Naive B cell (primary cell): ENCODE results near the gene CISH. TPM values are rescaled to one million over a fixed set of nuclear protein-coding genes. Genes with fewer than 3 reads are reported as not detected.
A peak's percentile ranks its signal among the peaks of the same experiment; 100 is the strongest.

Experiments used
- ATAC-seq, 2 donors: fragments of 150-1000 bp; cut with Tn5 transposase; 2 replicates each; pipeline ENCODE4 v1.10.0; 2021; ENCODE audit warnings: low read depth in 2 of 2, mild to moderate bottlenecking in 2 of 2, moderate library complexity in 2 of 2
- DNase-seq: peaks from one replicate; pipeline ENCODE4 v3.0.0; 2022
- H3K27ac Mint-ChIP-seq, 6 donors: one replicate each; pipeline ENCODE4 v1.8.0; 2020 to 2022; ENCODE audit warnings: mild to moderate bottlenecking in 6 of 6, mixed read lengths in 6 of 6, moderate library complexity in 5 of 6, inconsistent platforms in 2 of 6
- H3K27me3 Mint-ChIP-seq, 3 donors: one replicate each; pipeline ENCODE4 v1.8.0; 2021 to 2022; ENCODE audit warnings: mixed read lengths in 3 of 3, mild to moderate bottlenecking in 1 of 3
- H3K36me3 Mint-ChIP-seq, 2 donors: one replicate each; pipeline ENCODE4 v1.8.0; 2020 to 2022; ENCODE audit warnings: mixed read lengths in 2 of 2, inconsistent platforms in 1 of 2, mild to moderate bottlenecking in 1 of 2
- H3K4me1 Mint-ChIP-seq, 3 donors: one replicate each; pipeline ENCODE4 v1.8.0; 2020 to 2022; ENCODE audit warnings: mixed read lengths in 3 of 3, inconsistent platforms in 1 of 3, mild to moderate bottlenecking in 1 of 3, moderate library complexity in 1 of 3
- H3K4me3 Mint-ChIP-seq, 8 donors: one replicate each; pipeline ENCODE4 v1.8.0; 2020 to 2022; ENCODE audit warnings: mild to moderate bottlenecking in 8 of 8, mixed read lengths in 8 of 8, moderate library complexity in 8 of 8, inconsistent platforms in 2 of 8
- H3K9me3 Mint-ChIP-seq, 7 donors: one replicate each; pipeline ENCODE4 v1.8.0; 2020 to 2022; ENCODE audit warnings: mixed read lengths in 7 of 7, mild to moderate bottlenecking in 5 of 7, inconsistent platforms in 2 of 7, moderate library complexity in 1 of 7
- polyA plus RNA-seq, 6 donors: library from polyadenylated mRNA; unstranded; fragments of 300-500 nt; fragmentation: Illumina TruSeq; gene quantifications; one replicate each; pipeline ENCODE4 v1.2.3, GENCODE V29; 2021; ENCODE audit warnings: low read depth in 6 of 6

Gene CISH
- polyA plus RNA-seq, 6 donors from 2014 or later, result 0.34 to 1.3 (median 0.76) TPM; not detected in 2

DNA sequence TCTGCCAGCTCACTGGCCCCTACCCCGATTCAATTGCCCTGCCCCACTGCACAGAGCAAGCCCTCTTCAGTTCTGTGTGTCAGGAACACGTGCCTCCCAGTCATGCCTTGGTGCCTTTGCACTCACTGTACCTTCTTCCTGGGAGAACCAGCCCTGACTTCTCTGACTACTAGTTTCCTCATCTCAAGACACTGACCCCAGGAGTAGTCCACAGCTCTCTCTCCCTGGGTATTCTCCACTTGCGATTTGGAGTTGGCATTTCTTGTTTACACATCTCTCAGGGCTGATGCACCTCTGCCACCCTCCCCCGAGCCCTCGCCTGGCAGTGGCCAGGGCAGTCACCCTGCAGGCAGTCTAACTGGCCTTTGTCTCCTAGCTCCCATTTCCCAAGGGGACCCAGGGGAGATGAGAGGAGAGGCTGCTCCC, 5.7 kb downstream of the CISH start:
- Mint-ChIP-seq H3K27ac (peak overlapping the region in 5 of 6 donors; percentile 81 to 98 (median 86)), H3K36me3 (no peaks in the 10 kb centered on the region), H3K4me3 (peak overlapping the region in 5 of 8 donors; percentile 4 to 73 (median 39)), H3K4me1 (peaks cover 41 to 59% (median 49%) of the 10 kb centered on the region in 3 donors), H3K9me3 (no peaks in the 10 kb centered on the region), H3K27me3 (no peaks in the 10 kb centered on the region)
- DNase-seq, result no peak
- no peak for ATAC-seq

DNA sequence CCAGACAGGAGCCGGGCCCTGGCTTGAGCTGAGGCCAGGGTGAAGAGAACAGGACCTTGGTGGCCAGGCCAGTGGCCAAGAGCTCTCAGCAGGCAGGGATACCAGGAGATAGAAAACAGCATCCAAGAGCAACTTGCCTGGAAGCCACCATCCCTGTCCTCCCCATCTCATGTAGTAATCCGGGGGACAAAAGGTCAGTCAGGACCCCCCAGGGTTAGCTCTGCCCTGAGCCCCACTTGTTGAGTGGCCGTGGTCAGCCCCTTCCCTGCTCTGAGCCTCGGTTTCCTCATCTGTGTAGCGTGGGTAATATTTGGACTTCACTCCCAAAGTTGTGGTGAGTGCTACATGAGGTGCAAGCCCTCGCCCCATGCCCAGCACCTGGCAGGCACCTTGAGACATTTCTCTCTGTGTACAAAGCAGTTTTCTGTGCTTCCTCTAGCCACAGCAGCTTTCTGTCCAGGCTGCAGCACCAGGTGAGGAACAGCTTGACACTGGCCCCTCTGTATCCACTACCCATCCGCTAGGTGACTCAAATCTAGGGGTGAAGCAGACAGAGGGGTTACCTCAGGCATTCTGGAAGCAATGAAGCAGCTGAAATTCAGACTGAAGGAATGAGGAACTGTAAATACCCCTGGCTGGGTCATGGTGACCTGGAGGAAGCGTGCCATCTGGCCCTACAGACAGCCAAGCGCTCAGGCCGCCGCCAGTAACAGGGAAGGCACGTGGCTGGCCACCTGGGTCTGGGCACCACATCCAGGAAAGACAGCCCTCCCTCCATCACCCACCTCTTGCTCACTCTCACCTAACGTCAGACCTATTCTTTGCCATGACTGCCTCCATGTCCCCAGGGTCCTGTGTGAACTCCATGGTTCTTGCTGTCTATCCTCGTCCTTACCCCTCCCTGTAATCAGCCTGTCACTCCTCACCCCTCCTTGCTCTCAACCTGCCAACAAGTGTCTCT, 6.7 kb downstream of the CISH start:
- Mint-ChIP-seq H3K27me3 (no peaks in the 10 kb centered on the region), H3K9me3 (no peaks in the 10 kb centered on the region), H3K36me3 (no peaks in the 10 kb centered on the region), H3K27ac (peak overlapping the region in 5 of 6 donors; percentile 81 to 98 (median 92)), H3K4me1 (peaks cover 36 to 61% (median 50%) of the 10 kb centered on the region in 3 donors), H3K4me3 (peak overlapping the region in 5 of 8 donors; percentile 8 to 62 (median 26))
- DNase-seq (peak; percentile 55), ATAC-seq (peak; percentile 85)

DNA sequence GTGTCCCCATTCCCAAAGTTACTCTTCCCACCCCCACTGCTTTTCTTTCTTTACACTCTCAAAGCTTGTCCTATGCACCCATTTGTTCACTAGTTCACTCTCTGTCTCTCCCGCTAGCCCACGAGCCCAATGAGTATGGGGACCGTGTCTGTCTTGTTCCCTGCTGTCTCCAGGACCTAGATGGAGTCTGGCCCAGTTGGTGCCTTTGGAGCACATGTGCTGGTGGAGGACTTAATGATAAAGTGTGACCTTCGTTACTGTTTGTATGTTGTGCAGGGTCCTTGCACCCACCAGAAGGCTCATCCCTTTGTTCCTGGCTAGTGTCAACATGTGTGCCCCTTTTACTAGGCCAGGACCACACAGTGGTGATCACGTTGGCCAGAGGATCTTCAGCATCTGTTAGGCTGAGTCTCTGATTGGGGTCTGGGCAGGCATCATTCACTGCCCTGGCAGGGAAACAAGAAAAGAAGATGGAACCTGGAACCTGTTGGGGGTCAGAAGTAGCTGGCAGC, 7.4 kb downstream of the CISH start:
- DNase-seq (no peak), ATAC-seq (no peak)
- H3K4me1 Mint-ChIP-seq, result peaks cover 36 to 61% (median 56%) of the 10 kb centered on the region in 3 donors
- no peaks in the 10 kb centered on the region for H3K9me3 Mint-ChIP-seq
- peak overlapping the region in 3 of 6 donors; percentile 14 to 81 (median 31) for H3K27ac Mint-ChIP-seq
- no peaks in the 10 kb centered on the region for H3K27me3 Mint-ChIP-seq
- H3K4me3 Mint-ChIP-seq, result no peak overlapping the region
- no peaks in the 10 kb centered on the region for H3K36me3 Mint-ChIP-seq

DNA sequence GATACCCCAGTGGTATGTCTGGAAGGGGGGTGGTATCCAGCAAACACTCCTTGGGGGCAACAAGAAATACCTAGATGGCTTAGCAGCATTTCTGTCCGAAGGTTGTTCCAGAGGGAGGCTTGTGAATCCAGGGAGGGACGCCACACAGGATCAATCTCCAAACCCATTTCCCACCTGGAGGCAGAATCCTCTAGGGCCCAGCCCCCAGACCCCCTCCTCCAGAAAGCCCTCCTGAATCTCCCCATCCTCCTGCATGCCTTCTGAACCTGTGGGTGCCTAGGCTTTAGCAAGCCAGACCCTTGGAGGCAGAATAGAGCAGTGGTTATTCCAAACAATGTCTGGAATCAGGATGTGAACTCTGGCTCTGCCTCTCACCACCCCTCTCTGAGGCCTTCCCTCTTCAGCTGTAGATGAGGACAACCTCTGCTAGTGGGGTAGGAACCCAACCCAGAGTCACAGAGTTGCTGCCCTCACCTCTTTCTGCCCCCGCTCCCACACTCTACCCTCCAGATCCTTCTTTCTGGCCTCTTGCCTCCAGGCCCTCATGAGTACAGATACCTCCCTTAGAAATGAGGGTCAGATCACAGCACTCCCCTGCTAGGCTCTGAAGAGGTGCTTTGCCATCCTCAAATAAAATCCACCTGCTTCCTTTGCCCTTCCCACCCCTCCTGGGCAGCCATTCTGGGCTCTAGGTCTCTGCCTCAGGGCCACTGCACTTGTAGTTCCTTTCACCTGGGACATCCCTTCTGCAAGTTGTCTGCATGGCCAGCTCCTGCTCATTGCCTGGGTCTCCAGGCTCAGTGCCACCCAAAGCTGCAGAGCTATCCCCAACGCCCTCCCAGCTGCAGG, 8.1 kb downstream of the CISH start:
- Mint-ChIP-seq H3K36me3 (no peaks in the 10 kb centered on the region), H3K27ac (peak overlapping the region in 4 of 6 donors; percentile 67 to 81 (median 74))
- DNase-seq, result no peak

DNA sequence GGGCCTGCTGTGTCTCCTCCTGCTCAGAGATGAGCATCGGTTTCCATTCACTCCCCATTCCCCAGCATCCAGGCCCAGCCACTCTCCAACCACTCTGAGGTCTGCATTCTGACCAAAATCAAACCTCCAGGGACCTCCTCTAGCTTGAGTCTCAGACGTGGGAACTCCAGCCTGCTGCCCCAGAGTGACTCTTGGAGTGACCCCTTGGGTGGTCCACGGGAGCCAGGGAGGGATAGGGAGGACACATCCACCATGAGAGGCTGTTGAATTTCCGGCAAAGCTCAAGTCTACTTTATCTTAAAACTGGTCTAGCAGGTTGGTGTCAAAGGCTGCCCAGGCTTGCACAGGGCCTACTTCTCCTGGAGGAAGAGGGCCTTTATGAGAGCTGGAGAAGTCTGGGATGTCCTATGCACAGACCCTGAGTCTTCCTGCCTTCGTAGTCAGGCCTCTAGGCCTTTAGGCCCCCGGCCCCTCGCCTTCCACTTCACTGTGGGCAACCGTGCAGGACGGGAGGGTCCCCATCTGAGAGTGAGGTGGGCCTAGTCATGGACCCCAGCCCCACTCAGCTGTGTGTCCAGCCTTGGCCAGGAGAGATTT, 8.9 kb downstream of the CISH start:
- DNase-seq, result no peak
- Mint-ChIP-seq H3K36me3 (no peaks in the 10 kb centered on the region), H3K9me3 (no peaks in the 10 kb centered on the region), H3K4me3 (no peak overlapping the region), H3K27me3 (no peaks in the 10 kb centered on the region), H3K4me1 (peaks cover 36 to 57% (median 56%) of the 10 kb centered on the region in 3 donors), H3K27ac (peak overlapping the region in 3 of 6 donors; percentile 60 to 80 (median 67))
- ATAC-seq, result no peak

More for the DNA sequence above, 8.1 kb downstream of the CISH start:
- Mint-ChIP-seq H3K9me3 (no peaks in the 10 kb centered on the region), H3K4me3 (peak overlapping the region in 1 of 8 donors; percentile 69), H3K4me1 (peaks cover 36 to 60% (median 56%) of the 10 kb centered on the region in 3 donors), H3K27me3 (no peaks in the 10 kb centered on the region)
- no peak for ATAC-seq

DNA sequence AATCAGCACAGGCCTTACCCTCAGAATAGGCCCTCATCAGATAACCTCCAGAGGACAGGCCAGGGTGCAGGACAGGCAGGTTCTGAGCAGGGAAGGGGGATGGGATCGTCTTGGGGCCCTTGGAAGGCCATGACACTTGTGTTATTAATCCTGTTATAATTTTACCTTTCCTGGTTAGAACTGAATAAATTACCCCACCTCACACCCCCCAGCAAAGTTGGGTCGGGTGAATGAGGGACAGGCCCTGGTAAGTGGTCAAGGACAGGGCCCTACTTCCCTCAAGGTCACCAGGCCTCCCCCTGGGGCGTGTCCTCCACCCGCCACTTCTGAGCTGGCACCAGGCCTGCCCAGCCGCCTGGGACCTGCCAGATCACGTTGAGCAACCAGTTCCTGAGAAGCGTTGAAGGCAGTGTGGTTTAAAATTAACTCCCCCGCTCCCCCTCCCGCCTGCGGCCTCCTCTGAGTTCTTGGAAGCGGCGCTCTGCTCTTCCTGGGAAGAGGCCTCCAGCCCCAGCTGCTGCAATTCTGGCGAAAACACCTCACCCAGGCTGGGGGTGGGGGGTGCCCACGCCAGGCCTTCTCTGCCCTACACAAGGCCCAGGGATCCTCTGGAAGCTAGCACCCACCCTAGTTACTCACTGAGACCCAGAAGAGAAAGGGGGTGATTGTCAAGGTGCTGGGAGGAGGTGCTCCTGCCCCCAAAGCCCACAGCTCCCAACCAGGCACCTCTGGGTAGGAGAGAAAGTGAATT, 10.6 kb downstream of the CISH start:
- ATAC-seq (peak; percentile 37 to 43), DNase-seq (no peak)
- no peaks in the 10 kb centered on the region for H3K27me3 Mint-ChIP-seq
- no peaks in the 10 kb centered on the region for H3K9me3 Mint-ChIP-seq
- H3K36me3 Mint-ChIP-seq, result no peaks in the 10 kb centered on the region
- peak overlapping the region in 4 of 6 donors; percentile 19 to 74 (median 24) for H3K27ac Mint-ChIP-seq
- peaks cover 34 to 53% (median 52%) of the 10 kb centered on the region in 3 donors for H3K4me1 Mint-ChIP-seq
- H3K4me3 Mint-ChIP-seq, result peak overlapping the region in 4 of 8 donors; percentile 20 to 57 (median 30)

DNA sequence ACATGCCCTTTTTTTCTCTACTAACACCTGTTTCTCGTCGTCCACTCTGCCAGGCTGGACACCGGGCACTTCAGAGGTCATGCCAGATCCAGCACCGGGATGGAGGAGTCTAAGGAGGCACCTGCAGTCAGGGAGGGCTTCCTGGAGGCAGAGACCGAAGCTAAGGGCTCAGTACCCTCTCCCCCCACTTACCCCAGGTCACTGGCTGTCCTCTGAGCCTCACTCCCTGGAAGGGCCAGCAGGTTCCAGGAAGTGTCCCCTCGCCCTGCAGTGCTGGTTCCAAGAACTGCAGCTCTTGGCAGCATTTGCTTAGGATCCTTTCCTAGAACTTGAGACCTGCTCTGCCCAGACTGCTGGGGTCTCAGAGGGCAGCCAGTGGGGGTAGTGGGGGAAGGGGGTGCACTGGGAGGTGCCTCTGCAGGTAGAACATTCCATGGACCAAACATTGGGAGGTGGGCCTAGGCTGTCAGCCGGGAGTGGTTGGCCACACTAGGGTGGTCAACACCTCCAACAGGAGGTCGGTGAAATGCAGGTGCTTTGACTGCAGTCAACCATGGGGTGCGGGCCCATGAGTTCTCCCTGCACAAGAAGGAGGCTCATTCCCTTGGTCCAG, 11.3 kb downstream of the CISH start:
- H3K9me3 Mint-ChIP-seq, result no peaks in the 10 kb centered on the region

DNA sequence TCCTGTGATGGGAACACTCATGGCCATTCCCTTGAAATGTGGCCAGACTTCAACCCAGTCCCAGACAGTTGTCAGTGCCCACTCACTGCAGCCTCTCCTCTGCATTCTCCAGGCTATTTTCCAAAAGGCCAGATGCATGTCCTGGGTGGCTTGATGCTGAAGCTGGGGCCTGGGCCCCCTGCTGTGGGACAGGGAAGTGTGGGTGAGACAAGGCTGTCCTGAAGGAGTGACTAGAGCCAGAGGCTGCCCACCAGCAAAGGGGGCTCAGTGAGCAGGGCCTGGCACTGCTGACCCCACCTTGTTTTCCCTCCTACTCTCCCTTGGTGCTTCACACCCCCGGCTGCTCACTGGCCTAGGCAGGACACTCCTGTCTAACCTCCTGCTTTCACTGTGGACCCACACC, 11.9 kb downstream of the CISH start:
- no peak overlapping the region for H3K27ac Mint-ChIP-seq
- H3K9me3 Mint-ChIP-seq, result no peaks in the 10 kb centered on the region
- ATAC-seq (no peak), DNase-seq (no peak)
- H3K36me3 Mint-ChIP-seq, result no peaks in the 10 kb centered on the region
- H3K4me1 Mint-ChIP-seq, result peaks cover 21 to 40% (median 40%) of the 10 kb centered on the region in 3 donors
- H3K27me3 Mint-ChIP-seq, result no peaks in the 10 kb centered on the region
- peak overlapping the region in 1 of 8 donors; percentile 55 for H3K4me3 Mint-ChIP-seq

More for the DNA sequence above, 11.3 kb downstream of the CISH start:
- H3K36me3 Mint-ChIP-seq, result no peaks in the 10 kb centered on the region
- H3K27me3 Mint-ChIP-seq, result no peaks in the 10 kb centered on the region
- peak overlapping the region in 1 of 6 donors; percentile 22 for H3K27ac Mint-ChIP-seq
- peak overlapping the region in 2 of 8 donors; percentile 35 to 57 for H3K4me3 Mint-ChIP-seq
- no peak for DNase-seq
- H3K4me1 Mint-ChIP-seq, result peaks cover 27 to 46% (median 45%) of the 10 kb centered on the region in 3 donors
- no peak for ATAC-seq

DNA sequence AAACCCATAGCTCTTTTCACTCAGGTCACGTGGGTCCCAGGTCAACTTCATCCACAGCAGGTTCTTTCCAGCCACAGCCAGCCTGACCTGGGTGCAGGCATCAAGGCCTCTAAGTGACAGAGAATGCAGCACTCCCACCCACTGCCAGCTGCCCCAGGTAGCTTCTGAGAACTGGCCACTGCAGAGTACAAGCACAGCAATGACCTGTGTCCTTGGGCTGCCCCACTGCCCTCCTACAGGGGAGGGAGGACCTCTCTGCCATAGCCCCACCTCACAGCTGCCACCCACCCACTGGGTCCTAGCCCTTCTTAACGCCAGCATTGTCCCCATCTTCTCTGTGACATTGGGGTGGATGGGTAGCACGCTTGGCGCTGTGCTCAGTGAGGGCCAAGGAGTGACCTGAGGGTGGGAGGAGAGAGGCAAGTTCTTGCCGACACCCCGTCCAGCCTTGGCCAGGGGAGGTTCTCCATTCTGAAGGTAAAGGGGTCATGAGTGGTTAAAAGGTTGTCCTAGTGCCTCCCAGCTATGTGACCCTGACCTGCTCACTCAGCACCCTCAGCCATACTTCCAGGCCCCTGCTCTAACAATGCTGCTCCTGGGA, 12.4 kb downstream of the CISH start:
- Mint-ChIP-seq H3K36me3 (no peaks in the 10 kb centered on the region), H3K27me3 (no peaks in the 10 kb centered on the region), H3K27ac (no peak overlapping the region), H3K9me3 (no peaks in the 10 kb centered on the region), H3K4me3 (peak overlapping the region in 1 of 8 donors; percentile 55), H3K4me1 (peaks cover 18 to 37% (median 35%) of the 10 kb centered on the region in 3 donors)
- ATAC-seq (no peak), DNase-seq (no peak)

DNA sequence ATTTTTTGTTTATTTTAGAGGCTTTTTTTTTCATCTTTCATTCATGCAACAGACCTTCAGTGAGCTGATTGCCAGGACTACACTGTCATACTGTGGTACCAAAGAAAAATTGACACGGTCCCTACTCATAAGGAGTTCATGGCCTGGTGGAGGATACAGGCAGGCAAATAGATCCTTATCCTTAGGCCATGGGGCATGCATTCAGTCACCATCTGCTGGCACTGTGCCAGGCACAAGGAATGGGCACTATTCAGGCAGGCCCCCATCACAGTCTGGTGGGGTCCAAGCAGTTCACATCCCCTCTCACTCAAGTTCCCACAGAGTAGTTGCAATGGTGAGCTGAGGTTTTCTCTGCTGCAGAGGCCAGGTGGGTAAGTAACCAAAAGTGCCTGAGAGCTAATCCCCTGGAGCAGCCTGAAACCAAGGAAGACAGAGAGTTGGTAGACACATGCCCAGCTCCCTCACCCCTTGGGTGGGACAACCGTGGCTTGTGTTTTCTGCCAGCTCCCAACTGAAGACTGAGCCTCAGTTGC, 17.3 kb downstream of the CISH start:
- ATAC-seq, result no peak

DNA sequence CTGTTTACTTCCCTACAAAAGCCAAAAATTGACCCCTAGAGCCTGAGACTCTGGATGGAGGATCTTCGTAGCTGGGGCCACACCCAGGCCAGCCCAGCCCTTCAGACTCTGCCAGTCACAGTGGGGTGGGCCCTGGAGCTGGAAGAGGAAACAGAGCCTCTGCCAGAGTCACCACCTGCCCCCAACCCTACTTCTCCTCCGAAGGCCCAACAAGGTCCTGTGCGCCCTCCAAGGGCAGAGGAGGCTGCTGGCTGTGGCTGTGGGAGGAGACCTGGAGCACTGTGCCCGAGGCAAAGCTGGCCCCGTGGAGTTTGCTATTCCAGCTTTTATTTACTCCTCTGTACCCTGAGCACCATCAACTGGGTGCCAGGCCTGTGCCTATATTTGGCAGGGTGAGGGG, 19.0 kb downstream of the CISH start:
- Mint-ChIP-seq H3K4me3 (peak overlapping the region in 3 of 8 donors; percentile 15 to 35 (median 34)), H3K27ac (peak overlapping the region in 4 of 6 donors; percentile 39 to 89 (median 64)), H3K4me1 (peaks cover 13 to 34% (median 24%) of the 10 kb centered on the region in 3 donors), H3K27me3 (no peaks in the 10 kb centered on the region), H3K9me3 (no peaks in the 10 kb centered on the region), H3K36me3 (no peaks in the 10 kb centered on the region)
- ATAC-seq, result no peak
- DNase-seq, result no peak

More for the DNA sequence above, 17.3 kb downstream of the CISH start:
- Mint-ChIP-seq H3K4me1 (peaks cover 13 to 30% (median 24%) of the 10 kb centered on the region in 3 donors), H3K4me3 (no peak overlapping the region), H3K27ac (peak overlapping the region in 1 of 6 donors; percentile 12), H3K27me3 (no peaks in the 10 kb centered on the region), H3K36me3 (no peaks in the 10 kb centered on the region), H3K9me3 (no peaks in the 10 kb centered on the region)
- DNase-seq, result no peak
